K562 (cell line): Measurements from ENCODE around the gene SYNCRIP. TPM values are rescaled to one million over a fixed set of nuclear protein-coding genes. Genes with fewer than 3 reads are reported as not detected.

Experiments
- BCLAF1 ChIP-seq, 2 experiments: fragments of 450-650 bp in 1 of 2; IDR thresholded peaks; 2 replicates each; pipeline ENCODE4 v1.6.1; 2011 to 2017; ENCODE audit warnings: low read depth in 2 of 2, antibody characterized with exemption in 1 of 2, borderline replicate concordance in 1 of 2, low read length in 1 of 2, mild to moderate bottlenecking in 1 of 2, mixed read lengths in 1 of 2; ENCODE audit not compliant: control insufficient read depth in 1 of 2
- ELF4 ChIP-seq: fragments of 450-650 bp; formaldehyde crosslinking; IDR thresholded peaks from 2 replicates; pipeline ENCODE4 v1.4.0; 2022; ENCODE audit warnings: missing genetic modification characterization
- MAFF ChIP-seq: IDR thresholded peaks from 2 replicates; pipeline ENCODE4 v1.6.1; 2012; ENCODE audit warnings: low read length, improper control_type of control experiment
- MAZ ChIP-seq, 2 experiments: fragments of 450-650 bp in 1 of 2; sonication (generic) in 1 of 2; formaldehyde crosslinking; IDR thresholded peaks in 1 of 2; conservative IDR thresholded peaks in 1 of 2; 2 replicates each; pipeline versions ENCODE4 v1.4.0 to v1.5.0; 2020; ENCODE audit warnings: mild to moderate bottlenecking in 1 of 2, missing genetic modification reagents in 1 of 2
- MCM3 ChIP-seq: fragments of 450-650 bp; IDR thresholded peaks from 2 replicates; pipeline ENCODE4 v1.6.1; 2016
- NFIC ChIP-seq: fragments of 450-650 bp; IDR thresholded peaks from 2 replicates; pipeline ENCODE4 v1.6.1; 2017; ENCODE audit warnings: mild to moderate bottlenecking, inconsistent platforms
- PHB2 ChIP-seq: fragments of 450-650 bp; IDR thresholded peaks from 2 replicates; pipeline ENCODE4 v1.6.1; 2017; ENCODE audit warnings: low read depth
- PHTF2 ChIP-seq: fragments of 250-450 bp; sonication (Bioruptor Pico); IDR thresholded peaks from 2 replicates; pipeline ENCODE4 v1.5.0; 2021; ENCODE audit warnings: mild to moderate bottlenecking
- RBFOX2 ChIP-seq: fragments of 200-400 bp; formaldehyde crosslinking; IDR thresholded peaks from 2 replicates; pipeline ENCODE4 v1.6.1; 2017; ENCODE audit warnings: low read depth, mild to moderate bottlenecking, low read length, moderate library complexity
- TAF1 ChIP-seq: IDR thresholded peaks from 2 replicates; pipeline ENCODE4 v1.6.1; 2011; ENCODE audit warnings: mild to moderate bottlenecking, low read length, moderate library complexity; ENCODE audit not compliant: insufficient read depth, control insufficient read depth, severe bottlenecking; ENCODE audit errors: extremely low read depth
- ZBTB2 ChIP-seq: fragments of 450-650 bp; IDR thresholded peaks from 2 replicates; pipeline ENCODE4 v1.6.1; 2016; ENCODE audit warnings: antibody characterized with exemption
- ZC3H11A ChIP-seq: IDR thresholded peaks from 2 replicates; pipeline ENCODE4 v1.6.1; 2012; ENCODE audit warnings: low read depth, low read length, improper control_type of control experiment
- ZNF589 ChIP-seq: fragments of 200-800 bp; sonication (Bioruptor generic); IDR thresholded peaks from 2 replicates; pipeline ENCODE4 v1.6.1; 2016; ENCODE audit warnings: low read depth, missing genetic modification characterization, missing compliant biosample characterization
- polyA plus RNA-seq, 8 experiments: library from polyadenylated mRNA; depleted of rRNA in 4 of 8; stranded (reverse) in 5 of 8; unstranded in 3 of 8; fragments of >200 nt; fragmentation: Nextera tagmentation in 2 of 8; fragmentation: Illumina TruSeq in 1 of 8; extraction: Ambion mirVana in 2 of 8; extraction: Trizol in 1 of 8; gene quantifications; 2 replicates each; pipeline versions ENCODE4 v1.2.1 to v1.2.3, GENCODE V29; 2011 to 2014; ENCODE audit warnings: inconsistent platforms in 1 of 8, missing spikeins in 1 of 8
- total RNA-seq, 7 experiments: library from RNA; depleted of rRNA in 6 of 7; stranded (reverse); fragments of >200 nt in 6 of 7; fragmentation: Illumina TruSeq in 2 of 7; extraction: Trizol in 2 of 7; gene quantifications; 2 replicates each; pipeline versions ENCODE4 v1.2.1 to v1.2.3, GENCODE V29; 2011 to 2021; ENCODE audit warnings: low replicate concordance in 1 of 7
- TF ChIP-seq, protein P1 (sequence below): fragments of 250-450 bp; sonication (Bioruptor Pico); IDR thresholded peaks from 2 replicates; pipeline ENCODE4 v1.5.0; 2021; ENCODE audit warnings: mild to moderate bottlenecking, borderline replicate concordance
- TF ChIP-seq, protein P2 (sequence below): IDR thresholded peaks from 2 replicates; pipeline ENCODE4 v1.6.1; 2011; ENCODE audit warnings: borderline replicate concordance, low read depth, mild to moderate bottlenecking, moderate library complexity, low read length; ENCODE audit not compliant: insufficient read depth, poor library complexity, severe bottlenecking
- TF ChIP-seq, protein P3 (sequence below): sonication (generic); formaldehyde crosslinking; IDR thresholded peaks from 2 replicates; pipeline ENCODE4 v1.8.0; 2022; ENCODE audit warnings: missing genetic modification reagents, mild to moderate bottlenecking, moderate library complexity, borderline replicate concordance

The SYNCRIP gene
- total and polyA plus RNA-seq, 9 of the 15 experiments (the other 6 are each of a cell fraction or from before 2014, with no cell fraction given): 46.5 to 295 (median 140) TPM

- peak; percentile 87 for TF ChIP-seq TAF1
- TF ChIP-seq ELF4 (CRISPR knock-in tag): no peak
- TF ChIP-seq PHTF2 (CRISPR knock-in tag): no peak
- TF ChIP-seq BCLAF1 (IDR thresholded peaks at IDR 0.05; ENCODE audit: borderline replicate concordance in 1 of 2, control insufficient read depth in 1 of 2, low read depth in 2 of 2, low read length in 1 of 2): peak in 1 of 2 experiments; percentile 75; a peak in 2 of 4 replicates
- TF ChIP-seq ZNF589 (CRISPR knock-in tag): no peak
- no peak for TF ChIP-seq MAFF
- peak; percentile 96 for TF ChIP-seq RBFOX2
- peak; percentile 67 for TF ChIP-seq ZBTB2
- peak in 1 of 2 experiments; percentile 89; a peak in 3 of 4 replicates for TF ChIP-seq MAZ (CRISPR knock-in tag; conservative IDR thresholded peaks at IDR 0.05 in 1 of 2, IDR thresholded peaks at IDR 0.05 in 1 of 2)
- TF ChIP-seq, protein P1, sequence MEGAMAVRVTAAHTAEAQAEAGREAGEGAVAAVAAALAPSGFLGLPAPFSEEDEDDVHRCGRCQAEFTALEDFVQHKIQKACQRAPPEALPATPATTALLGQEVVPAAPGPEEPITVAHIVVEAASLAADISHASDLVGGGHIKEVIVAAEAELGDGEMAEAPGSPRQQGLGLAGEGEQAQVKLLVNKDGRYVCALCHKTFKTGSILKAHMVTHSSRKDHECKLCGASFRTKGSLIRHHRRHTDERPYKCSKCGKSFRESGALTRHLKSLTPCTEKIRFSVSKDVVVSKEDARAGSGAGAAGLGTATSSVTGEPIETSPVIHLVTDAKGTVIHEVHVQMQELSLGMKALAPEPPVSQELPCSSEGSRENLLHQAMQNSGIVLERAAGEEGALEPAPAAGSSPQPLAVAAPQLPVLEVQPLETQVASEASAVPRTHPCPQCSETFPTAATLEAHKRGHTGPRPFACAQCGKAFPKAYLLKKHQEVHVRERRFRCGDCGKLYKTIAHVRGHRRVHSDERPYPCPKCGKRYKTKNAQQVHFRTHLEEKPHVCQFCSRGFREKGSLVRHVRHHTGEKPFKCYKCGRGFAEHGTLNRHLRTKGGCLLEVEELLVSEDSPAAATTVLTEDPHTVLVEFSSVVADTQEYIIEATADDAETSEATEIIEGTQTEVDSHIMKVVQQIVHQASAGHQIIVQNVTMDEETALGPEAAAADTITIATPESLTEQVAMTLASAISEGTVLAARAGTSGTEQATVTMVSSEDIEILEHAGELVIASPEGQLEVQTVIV: no peak; the same call in 1 of the 2 replicates
- no peak for TF ChIP-seq ZC3H11A
- no peak for TF ChIP-seq PHB2
- TF ChIP-seq, protein P2, sequence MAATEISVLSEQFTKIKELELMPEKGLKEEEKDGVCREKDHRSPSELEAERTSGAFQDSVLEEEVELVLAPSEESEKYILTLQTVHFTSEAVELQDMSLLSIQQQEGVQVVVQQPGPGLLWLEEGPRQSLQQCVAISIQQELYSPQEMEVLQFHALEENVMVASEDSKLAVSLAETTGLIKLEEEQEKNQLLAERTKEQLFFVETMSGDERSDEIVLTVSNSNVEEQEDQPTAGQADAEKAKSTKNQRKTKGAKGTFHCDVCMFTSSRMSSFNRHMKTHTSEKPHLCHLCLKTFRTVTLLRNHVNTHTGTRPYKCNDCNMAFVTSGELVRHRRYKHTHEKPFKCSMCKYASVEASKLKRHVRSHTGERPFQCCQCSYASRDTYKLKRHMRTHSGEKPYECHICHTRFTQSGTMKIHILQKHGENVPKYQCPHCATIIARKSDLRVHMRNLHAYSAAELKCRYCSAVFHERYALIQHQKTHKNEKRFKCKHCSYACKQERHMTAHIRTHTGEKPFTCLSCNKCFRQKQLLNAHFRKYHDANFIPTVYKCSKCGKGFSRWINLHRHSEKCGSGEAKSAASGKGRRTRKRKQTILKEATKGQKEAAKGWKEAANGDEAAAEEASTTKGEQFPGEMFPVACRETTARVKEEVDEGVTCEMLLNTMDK: no peak
- TF ChIP-seq NFIC: peak; percentile 70
- TF ChIP-seq MCM3: no peak
- TF ChIP-seq, protein P3, sequence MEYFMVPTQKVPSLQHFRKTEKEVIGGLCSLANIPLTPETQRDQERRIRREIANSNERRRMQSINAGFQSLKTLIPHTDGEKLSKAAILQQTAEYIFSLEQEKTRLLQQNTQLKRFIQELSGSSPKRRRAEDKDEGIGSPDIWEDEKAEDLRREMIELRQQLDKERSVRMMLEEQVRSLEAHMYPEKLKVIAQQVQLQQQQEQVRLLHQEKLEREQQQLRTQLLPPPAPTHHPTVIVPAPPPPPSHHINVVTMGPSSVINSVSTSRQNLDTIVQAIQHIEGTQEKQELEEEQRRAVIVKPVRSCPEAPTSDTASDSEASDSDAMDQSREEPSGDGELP: peak; percentile 75
Observed at GRCh38 chr6:85593438-85594196, 49.1 kb downstream of the SYNCRIP start, which contains the start of gene SNX14 (continued).
